LNCAP (cell line): ENCODE measurements around the gene GAPDHS.

Source experiments
- TF ChIP-seq, protein P1 (sequence below): fragments of 450-650 bp; IDR thresholded peaks from 2 replicates; pipeline ENCODE4 v1.5.1; 2017; ENCODE audit warnings: mild to moderate bottlenecking

The GAPDHS gene

DNA sequence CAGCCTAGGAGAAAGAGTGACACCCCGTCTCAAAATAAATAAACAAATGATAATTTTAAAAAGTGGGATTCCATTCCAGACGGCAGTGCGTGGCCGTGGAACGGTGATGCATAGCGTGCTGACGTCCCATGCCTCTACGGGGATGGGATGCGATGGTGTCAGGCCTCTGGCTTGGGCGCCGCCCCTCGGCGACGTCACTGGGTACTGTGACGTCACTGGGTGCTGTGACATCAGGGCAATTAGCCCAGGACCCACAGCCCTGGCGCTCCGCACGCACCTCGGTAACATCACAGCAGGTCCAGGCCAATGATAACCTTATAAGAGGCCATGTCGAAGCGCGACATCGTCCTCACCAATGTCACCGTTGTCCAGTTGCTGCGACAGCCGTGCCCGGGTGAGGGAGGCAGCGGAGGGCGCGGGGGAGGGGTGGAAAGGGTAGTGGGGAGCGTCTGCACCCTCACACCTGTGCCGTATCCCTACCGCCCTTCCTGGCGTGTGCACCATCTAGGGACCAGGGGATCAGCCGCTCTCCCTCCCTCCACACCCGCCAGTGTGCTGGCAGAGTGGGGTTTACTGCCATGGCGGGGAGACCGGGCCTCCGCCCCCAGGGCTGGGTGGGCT lies at the start of gene GAPDHS:
Gene GAPDHS (plus strand): TSS at position 256 of the 621 bp plus-strand sequence. CDS start 72 bp downstream, at position 328.
- TF ChIP-seq, protein P1, sequence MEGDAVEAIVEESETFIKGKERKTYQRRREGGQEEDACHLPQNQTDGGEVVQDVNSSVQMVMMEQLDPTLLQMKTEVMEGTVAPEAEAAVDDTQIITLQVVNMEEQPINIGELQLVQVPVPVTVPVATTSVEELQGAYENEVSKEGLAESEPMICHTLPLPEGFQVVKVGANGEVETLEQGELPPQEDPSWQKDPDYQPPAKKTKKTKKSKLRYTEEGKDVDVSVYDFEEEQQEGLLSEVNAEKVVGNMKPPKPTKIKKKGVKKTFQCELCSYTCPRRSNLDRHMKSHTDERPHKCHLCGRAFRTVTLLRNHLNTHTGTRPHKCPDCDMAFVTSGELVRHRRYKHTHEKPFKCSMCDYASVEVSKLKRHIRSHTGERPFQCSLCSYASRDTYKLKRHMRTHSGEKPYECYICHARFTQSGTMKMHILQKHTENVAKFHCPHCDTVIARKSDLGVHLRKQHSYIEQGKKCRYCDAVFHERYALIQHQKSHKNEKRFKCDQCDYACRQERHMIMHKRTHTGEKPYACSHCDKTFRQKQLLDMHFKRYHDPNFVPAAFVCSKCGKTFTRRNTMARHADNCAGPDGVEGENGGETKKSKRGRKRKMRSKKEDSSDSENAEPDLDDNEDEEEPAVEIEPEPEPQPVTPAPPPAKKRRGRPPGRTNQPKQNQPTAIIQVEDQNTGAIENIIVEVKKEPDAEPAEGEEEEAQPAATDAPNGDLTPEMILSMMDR = no peak

- TF ChIP-seq, protein P1 = no peak
These were observed 48.8 kb upstream of the GAPDHS start for GRCh38 chr19:35484252-35485036.

DNA sequence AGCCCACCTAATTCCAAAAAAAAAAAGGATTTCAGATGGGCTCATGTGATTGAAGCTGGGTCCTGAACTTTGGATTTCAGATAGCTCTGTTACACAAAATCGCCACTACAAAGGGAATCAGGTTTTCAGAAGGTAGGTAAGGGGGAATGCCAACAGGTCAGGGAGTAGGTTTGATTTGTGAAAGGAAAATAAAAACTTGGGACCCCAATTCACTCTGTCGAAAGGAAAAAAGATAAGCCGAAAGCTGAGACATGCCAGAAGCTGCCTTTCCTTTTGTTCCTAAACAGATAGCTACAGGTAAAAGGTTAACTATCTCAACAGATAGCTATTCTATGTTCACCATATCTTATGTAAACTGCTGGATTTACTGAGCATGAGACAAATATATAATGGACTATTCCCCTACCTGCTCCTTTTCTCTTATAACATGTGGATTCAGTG lies 47.0 kb upstream of the GAPDHS start:
- TF ChIP-seq, protein P1 = no peak

DNA sequence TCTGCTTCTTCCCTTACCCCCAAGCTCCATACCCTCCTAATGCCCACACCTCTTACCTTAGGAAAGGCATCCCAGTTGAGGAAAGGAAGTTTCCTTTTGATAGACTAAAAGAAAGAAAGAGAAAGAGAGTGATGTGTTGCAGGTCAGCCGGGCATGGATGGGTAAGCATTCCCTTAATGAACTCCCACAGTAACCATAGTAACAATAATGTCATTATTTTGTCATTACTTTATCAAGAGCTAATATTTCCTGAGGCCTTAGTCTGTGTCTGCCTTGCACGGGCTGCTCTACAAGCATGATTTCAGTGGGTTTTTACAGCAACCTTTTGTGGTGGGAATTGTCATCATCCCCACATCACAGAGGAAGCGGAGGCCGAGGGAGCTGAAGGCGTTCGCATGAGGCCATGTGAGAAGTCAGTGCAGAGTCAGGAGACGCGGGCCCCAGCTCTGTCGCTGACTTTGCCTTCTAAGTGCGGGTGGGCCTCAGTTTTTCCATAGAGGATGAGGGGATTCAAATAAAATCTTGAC lies 45.5 kb upstream of the GAPDHS start:
- TF ChIP-seq, protein P1 = no peak

GRCh38 chr19:35488677-35489076 lies 44.6 kb upstream of the GAPDHS start:
- TF ChIP-seq, protein P1 = no peak

DNA sequence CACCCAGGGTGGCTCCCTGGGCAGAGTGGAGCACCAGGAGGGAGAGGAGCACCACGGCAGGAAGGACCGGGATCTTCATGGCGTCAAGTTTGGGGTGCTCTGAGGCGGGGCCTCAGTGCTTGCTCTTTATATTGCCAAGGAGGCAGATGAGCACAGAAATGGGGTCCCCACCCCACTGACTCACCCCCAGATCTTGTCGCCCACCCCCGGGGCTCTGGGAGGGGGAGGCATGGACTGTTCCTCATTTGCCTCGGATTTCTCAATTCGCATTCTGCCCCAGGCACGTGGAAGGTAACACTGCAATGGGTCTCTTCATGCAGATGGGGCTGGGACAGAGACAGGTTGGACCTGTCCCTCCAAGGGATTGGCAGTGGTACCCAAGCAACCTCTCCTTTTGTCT lies 42.9 kb upstream of the GAPDHS start, which contains the start of gene KRTDAP:
Gene KRTDAP (minus strand): TSS at position 101 of the 400 bp plus-strand sequence. CDS start 22 bp downstream, at position 79.
- TF ChIP-seq, protein P1 = no peak

GRCh38 chr19:35491836-35492360 lies 41.4 kb upstream of the GAPDHS start:
- TF ChIP-seq, protein P1 = no peak
